ENCODE data around the gene TIMM23B.
"Not testable (repeated sequence)": the region's sequence is repeated elsewhere in the genome, so short reads cannot be mapped to it uniquely, and the experiment has no call there.

DNA sequence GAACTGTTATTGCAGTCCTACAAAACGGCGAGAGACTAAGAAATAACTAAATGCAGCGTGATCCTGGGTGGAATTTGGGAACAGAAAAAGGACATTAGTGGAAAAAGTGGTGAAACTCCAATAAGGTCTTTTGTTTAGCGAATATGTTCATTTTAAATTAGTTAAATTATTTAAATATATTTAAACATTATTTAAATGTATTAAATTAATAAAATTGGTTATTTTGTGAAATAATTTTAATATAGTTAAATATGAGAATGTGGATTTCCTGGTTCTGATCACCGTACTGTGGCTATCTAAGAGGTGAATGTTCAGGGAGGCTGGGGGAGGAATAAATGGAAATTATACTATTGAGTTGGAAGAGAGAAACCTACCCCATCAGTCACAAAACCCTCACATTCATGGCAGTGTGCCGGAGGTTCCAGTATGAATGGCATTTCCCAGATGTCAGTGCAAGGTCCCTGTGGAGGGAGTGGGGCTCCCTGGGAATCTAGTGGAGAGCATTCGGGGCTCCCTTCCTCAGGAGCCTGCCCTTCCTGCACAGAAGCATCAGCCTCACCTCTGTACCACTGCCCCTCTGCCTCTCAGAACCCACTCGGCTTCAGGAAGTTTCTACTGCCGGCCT is 73.9 kb downstream of the TIMM23B start:
- not testable (repeated sequence) for TF ChIP-seq EZH2 (IDR thresholded peaks at IDR 0.05; ENCODE audit: low read depth, low read length, severe bottlenecking); YY1 (IDR thresholded peaks at IDR 0.05; ENCODE audit: low read depth, low read length); FOSL1 (IDR thresholded peaks at IDR 0.05; ENCODE audit: insufficient read depth, low read depth, low read length); ZNF274 (IDR thresholded peaks at IDR 0.05; ENCODE audit: borderline replicate concordance, extremely low read depth, low read length); TAF1 (IDR thresholded peaks at IDR 0.05; ENCODE audit: low read depth, low read length); EP300 (IDR thresholded peaks at IDR 0.05; ENCODE audit: borderline replicate concordance in 1 of 2, low read depth in 2 of 2, low read length in 2 of 2); JUN (IDR thresholded peaks at IDR 0.05; ENCODE audit: low read depth, low read length); POLR2AphosphoS5 (IDR thresholded peaks at IDR 0.05; ENCODE audit: low read depth, low read length); KDM4A (IDR thresholded peaks at IDR 0.05; ENCODE audit: low read depth, low read length, severe bottlenecking); JUND (IDR thresholded peaks at IDR 0.05; ENCODE audit: low read length)
- TF ChIP-seq, protein P1, sequence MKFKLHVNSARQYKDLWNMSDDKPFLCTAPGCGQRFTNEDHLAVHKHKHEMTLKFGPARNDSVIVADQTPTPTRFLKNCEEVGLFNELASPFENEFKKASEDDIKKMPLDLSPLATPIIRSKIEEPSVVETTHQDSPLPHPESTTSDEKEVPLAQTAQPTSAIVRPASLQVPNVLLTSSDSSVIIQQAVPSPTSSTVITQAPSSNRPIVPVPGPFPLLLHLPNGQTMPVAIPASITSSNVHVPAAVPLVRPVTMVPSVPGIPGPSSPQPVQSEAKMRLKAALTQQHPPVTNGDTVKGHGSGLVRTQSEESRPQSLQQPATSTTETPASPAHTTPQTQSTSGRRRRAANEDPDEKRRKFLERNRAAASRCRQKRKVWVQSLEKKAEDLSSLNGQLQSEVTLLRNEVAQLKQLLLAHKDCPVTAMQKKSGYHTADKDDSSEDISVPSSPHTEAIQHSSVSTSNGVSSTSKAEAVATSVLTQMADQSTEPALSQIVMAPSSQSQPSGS (IDR thresholded peaks at IDR 0.05; ENCODE audit: low read length): not testable (repeated sequence)
- TF ChIP-seq, protein P2, sequence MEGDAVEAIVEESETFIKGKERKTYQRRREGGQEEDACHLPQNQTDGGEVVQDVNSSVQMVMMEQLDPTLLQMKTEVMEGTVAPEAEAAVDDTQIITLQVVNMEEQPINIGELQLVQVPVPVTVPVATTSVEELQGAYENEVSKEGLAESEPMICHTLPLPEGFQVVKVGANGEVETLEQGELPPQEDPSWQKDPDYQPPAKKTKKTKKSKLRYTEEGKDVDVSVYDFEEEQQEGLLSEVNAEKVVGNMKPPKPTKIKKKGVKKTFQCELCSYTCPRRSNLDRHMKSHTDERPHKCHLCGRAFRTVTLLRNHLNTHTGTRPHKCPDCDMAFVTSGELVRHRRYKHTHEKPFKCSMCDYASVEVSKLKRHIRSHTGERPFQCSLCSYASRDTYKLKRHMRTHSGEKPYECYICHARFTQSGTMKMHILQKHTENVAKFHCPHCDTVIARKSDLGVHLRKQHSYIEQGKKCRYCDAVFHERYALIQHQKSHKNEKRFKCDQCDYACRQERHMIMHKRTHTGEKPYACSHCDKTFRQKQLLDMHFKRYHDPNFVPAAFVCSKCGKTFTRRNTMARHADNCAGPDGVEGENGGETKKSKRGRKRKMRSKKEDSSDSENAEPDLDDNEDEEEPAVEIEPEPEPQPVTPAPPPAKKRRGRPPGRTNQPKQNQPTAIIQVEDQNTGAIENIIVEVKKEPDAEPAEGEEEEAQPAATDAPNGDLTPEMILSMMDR (IDR thresholded peaks at IDR 0.05; ENCODE audit: control extremely low read depth in 1 of 3, insufficient read depth in 1 of 3, low read depth in 1 of 3, low read length in 3 of 3): not testable (repeated sequence)

All from H1 (cell line).